ENCODE measurements around the gene NAIF1.
"Not testable (repeated sequence)": the region's sequence is repeated elsewhere in the genome, so short reads cannot be mapped to it uniquely, and the experiment has no call there.

NAIF1 gene

DNA sequence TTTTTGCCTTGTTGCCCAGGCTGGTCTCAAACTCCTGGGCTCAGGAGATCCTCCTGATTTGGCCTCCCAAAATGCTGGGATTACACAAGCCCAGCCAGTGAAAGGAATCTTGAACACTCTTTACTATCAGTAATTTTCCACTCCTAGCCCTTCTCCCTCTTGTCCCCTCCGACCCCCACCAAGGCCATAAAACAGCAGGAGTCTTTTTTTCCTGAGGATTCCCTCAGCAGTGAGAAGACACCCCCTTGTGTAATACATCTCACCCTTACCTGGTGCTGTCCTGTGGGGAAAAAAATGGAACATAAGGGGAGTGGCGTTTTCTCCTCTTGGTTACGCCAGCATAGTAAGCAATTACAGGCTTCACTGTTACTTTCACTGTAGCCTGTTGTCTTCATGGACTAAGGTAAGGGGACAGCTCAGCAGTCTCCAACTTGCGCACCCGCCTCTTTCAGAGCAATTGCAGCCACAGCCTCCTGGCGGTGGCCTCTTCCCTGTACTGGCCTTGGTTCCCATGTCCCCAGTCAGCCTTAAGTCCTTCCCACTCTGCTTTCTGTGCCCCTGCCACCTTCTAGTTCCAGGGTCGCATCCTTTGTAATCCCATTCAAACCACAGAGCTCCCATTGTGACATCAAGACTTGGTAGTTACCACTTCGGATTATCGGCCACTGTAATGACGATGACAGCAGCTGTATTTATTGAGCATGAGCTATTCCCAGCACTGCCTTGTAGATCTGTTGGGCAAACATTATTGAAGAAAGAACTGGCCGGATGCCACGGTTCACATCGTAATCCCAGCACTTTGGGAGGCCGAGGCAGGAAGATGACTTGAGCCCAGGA is 10.0 kb downstream of the NAIF1 start:
- DNase-seq = no peak

DNA sequence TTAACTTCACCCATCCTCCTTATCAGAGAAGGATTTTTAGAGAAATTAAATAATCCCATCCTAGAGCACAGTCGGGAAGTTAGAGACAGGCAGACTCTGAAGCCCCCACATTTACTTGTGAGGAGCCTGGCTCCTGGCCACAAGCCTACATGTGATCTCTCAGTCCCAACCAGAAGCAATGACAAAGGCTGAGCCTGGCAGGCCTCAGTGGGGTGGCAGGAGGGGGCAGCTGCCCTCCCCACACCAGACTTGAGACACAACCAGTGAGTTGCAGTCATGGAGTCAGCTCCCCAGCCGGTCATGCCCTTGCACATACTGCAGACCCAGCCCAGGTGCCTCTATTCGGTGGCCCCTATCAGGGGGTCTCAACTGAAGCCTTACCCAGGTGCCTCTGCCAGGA is 11.0 kb downstream of the NAIF1 start:
- no peak for DNase-seq

DNA sequence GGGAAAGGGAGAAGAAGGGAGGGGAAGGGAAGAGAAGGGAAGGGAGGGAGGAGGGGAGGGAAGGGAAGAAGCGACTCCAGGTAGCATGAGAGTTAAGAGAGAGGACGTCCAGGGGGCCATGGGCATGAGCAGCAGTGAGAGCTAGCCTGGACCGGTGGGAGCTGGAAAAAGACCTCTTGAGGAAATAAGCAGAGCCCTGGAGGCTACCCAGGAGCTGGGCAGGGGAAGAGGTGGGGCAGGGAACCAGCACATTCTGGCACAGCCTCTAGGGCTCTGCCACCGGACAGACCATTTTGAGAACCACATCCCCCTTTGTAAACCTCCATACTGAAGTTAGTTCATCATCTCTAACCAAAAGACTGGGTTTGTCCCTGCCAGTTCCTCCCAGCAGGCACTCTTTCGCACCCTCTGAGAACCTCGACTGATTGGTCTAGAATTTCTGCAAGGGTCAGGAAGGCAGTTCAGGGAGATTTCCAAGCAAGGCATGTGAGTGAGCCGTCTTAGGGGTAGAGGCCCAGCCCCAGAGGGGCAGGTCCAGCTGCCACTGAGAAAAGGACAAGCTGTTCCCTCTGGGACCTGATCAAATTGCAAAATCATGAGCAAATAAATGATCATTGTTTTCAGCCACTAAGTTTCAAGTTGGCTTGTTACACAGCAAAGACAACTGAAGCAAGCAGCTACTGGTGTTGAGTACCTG is 11.6 kb downstream of the NAIF1 start:
- no peak for DNase-seq

DNA sequence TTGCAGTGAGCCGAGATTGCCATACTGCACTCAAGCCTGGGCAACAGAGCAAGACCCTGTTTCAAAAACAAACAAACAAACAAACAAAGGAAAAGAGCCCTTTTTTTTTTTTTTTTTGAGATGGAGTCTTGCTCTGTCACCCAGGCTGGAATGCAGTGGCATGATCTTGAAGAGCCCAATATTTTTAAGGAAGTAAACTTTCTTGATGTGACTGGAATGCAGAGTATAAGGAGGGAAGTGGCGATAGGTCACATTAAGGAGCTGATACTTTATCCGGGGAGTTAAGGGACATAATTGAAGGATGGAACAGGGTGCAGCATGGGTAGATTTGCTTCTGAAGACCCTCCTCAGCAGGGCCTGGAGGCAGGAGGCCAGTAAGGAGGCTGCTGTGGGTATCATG is 13.0 kb downstream of the NAIF1 start:
- no peak for DNase-seq

DNA sequence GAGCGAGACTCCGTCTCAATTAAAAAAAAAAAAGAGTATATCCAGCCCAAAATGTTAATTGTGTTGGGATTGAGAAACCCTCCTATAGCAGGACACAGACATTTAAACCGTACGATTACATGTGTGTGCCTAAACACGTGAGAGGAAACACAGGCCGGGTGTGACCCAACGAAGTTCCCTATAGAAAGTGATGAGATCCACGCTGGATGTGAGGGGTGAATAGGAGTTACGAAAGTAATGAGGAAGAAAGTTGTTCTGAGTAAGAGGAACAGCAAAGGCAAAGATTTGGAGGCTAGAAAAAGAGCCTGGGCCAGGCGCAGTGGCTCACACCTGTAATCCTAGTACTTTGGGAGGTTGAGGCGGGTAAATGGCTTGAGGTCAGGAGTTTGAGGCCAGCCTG is 13.6 kb downstream of the NAIF1 start:
- DNase-seq = peak; percentile 73

DNA sequence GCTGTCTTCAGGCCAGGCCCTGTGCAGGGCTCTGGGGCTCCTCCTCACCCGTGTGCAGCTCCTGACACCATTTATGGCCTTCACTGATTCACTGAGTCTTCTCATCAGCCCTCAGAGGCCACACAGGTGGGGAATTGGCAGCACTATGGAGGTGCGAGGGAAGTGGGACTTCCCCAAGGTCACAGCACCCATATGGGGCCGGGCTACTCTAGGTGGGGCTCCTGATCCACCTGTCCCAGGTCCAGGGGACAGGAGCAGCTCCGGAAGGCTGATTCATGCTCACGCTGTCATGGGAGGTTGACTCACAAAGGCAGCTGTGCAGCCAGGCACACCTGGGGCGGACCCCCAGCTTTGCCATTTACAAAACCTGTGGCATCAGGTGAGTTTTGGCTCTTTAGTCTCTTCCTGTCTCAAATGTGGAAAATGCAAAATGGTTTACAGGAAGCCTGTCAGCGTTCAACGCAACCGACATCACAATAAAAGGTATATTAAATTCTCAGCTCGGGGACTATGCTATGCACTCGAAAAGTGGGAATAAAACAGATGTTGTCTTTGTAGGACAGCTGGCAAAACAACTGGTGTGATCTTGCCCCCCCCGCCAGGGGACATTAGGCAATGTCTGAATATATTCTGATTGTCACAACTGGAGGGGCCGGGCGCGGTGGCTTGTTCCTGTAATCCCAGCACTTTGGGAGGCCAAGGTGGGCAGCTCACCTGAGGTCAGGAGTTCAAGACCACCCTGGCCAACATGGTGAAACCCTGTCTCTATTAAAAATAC is 15.0 kb downstream of the NAIF1 start:
- DNase-seq = no peak

DNA sequence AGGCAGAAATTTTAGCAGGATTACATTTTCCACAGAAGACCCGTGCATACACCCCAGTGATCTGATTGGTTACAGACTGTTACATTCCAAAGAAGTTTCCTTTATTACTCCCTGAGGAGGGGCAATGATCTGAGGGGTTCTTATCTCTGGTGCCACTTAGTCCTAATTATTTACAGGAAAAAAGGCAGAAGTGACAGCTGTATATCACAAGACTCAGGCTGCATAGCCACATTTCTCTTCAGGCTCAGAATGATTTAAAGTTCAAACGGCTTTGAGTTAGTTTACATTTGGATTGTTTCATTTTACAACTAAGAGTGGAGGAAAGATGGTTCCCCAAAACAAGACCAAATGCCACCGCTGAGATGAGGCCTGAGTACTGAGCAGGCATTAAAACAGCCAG is 17.3 kb downstream of the NAIF1 start:
- no peak for DNase-seq

DNA sequence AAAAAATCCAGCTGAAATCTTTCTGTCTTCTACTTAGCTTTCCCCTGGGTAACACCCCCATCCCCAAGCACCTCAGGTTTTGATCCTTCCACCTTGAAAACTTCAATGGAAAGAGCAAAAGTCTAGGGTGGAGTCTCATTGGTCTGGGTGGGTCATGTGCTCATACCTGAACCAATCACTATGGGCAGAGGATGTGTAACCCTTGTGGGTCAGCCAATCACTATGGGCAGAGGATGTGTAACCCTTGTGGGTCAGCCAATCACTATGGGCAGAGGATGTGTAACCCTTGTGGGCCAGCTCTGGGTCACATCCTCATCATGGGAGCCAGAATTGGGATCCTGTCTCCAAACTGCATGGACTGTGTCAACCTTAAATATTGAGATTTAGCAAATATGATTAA is 18.5 kb downstream of the NAIF1 start:
- no peak for DNase-seq

DNA sequence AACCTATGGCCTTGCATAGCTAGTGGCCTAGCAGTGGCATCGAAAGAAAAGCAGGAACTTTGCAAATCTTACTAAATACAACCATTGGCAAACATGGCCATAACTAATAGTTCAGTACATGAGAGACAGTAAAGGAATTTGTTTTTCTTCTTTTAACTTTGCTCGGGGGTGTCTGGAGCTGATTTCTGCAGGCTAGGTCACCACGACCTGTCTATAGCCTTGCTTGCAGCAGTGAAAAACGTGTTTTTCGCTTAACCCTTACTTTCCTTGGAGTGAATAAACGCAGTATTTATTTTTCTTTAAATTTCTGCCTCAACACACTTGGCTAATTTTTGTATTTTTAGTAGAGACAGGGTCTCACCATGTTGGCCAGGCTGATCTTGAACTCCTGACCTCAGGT is 19.9 kb downstream of the NAIF1 start:
- DNase-seq = no peak

DNA sequence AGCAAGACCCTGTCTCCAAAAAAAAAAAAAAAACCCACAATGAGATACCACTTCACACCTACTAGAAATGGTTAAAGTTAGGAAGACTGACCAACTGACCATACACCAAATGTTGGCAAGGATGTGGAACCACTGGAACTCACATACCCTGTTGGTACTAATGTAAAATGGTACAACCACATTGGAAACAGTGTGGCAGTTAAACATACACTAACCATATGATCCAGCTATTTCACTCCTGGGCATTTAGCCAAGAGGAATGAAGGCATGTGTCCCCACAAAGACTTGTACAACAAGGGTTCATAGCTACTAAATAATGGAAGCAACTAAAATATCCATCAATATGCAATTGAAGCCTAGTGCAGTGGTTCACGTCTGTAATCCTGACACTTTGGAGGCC is 21.3 kb downstream of the NAIF1 start:
- no peak for DNase-seq

DNA sequence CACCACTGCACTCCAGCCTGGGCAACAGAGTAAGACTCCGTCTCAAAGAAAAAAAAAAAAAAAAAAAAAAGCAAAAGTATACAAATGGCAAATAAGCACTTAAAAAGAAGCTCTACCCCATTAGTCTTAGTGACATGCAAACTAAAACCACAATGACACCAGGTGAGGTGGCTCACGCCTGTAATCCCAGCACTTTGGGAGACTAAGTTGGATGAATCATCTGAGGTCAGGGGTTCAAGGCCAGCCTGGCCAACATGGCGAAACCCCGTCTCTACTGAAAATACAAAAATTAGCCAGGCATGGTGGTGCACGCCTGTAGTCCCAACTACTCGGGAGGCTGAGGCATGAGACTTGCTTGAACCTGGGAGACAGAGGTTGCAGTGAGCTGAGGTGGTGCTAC is 21.7 kb downstream of the NAIF1 start:
- DNase-seq = not testable (repeated sequence)

DNA sequence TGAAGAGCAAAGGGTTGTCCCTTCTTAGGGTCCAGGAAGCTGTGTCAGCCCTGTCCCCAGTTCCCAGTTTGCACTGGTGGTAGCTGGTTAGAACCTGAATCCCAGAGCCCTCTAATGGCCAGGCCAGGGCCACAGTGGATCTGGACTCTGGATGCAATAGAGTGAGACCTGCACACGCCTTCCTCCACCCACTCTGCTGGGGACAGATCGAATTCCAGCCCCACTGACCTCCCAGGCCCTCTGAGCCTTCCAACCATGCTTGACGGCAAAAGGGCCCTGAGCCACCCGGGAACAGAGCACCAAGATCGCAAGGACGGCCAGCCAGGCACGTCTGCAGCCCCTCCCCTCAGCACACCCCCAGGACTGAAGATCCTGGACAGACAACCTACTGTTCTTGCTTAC is 23.7 kb downstream of the NAIF1 start:
- DNase-seq = no peak

DNA sequence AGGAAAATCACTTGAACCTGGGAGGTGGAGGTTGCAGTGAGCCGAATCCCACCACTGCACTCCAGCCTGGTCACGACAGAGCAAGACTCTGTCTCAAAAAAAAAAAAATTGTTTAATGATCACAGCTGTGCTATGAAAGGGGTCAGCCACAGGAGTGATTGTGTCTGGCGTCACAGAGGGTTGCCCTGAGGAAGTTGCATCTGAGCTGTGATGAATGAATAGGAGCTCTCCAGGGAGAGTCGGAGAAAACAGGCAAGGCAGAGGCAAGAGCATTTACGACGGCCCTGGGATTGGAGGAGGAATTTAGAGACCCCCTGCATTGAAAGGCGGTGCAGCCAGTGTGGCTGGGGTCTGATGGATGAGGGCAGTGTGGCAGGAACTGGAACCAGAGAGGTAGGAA is 25.1 kb downstream of the NAIF1 start:
- no peak for DNase-seq

DNA sequence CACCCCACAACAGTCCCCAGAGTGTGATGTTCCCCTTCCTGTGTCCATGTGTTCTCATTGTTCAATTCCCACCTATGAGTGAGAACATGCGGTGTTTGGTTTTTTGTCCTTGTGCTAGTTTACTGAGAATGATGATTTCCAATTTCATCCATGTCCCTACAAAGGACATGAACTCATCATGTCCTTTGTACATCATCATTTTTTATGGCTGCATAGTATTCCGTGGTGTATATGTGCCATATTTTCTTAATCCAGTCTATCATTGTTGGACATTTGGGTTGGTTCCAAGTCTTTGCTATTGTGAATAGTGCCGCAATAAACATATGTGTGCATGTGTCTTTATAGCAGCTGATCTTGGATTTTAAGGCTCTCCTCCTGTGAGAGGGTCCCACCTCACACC is 26.3 kb downstream of the NAIF1 start:
- not testable (repeated sequence) for DNase-seq

DNA sequence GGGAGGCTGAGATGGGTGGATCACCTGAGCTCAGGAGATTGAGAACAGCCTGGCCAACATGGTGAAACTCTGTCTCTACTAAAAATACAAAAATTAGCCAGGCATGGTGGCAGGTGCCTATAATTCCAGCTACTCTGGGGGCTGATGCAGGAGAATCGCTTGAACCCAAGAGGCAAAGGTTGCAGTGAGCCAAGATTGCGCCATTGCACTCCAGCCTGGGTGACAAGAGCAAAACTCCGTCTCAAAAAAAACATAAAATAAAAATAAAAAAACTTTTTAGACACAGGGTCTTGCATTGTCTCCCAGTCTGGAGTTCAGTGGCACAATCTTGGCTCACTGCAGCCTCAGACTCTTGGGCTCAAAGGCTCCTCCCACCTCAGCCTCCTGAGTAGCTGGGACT is 30.6 kb downstream of the NAIF1 start:
- not testable (repeated sequence) for DNase-seq

DNA sequence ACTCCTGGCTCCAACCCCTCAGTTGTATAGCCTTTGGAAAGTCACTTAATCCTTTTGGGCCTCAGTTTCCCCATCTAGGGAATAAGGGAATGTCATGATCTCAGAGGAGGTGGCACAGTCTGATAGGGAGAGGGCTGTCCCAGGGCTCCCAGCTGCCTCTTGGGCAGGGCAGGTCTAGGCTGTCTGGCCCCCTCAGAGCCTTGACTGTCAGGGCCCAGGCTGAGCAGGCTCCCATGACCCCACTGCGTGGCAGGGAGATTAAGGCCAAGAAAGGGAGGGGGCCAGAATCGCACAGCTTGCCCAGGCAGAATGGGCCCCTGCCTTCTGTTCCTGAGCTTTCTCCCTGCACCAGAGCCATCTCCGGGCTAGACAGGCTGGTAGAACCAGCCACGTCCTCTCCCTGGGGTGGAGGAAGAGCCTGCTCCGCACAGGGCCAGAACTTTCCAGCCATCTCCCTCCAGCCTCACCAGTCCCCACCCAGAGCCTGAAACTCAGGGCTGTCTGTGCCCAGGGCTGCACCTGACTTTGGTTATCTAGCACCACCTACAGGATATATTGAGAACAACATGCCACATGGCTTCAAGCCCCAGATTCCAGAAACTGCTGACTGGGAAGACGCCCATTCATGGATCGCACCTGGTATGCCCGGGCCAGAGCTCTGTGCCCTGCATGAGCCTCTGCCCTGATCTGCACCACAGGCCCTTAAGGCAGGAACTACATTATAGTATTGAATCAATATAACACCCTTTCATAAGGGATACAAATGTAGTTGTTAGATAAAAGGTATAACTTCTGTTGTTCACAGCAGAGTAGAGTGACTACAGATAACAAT is 32.1 kb downstream of the NAIF1 start:
- DNase-seq = no peak

DNA sequence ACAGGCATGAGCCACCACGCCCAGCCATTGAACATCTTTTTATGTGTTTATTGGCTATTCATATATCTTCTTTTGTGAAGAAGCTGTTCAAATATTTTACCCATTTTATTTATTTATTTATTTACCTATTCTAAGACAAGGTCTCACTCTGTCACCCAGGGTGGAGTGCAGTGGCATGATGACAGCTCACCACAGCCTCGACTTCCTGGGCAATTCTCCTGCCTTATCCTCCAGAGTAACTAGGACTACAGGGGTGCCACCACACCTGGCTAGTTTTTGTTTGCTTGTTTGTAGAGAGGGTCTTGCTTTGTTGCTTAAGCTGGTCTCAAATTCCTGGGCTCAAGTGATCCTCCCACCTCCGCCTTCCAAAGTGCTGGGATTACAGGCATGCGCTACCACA is 33.5 kb downstream of the NAIF1 start:
- no peak for DNase-seq

DNA sequence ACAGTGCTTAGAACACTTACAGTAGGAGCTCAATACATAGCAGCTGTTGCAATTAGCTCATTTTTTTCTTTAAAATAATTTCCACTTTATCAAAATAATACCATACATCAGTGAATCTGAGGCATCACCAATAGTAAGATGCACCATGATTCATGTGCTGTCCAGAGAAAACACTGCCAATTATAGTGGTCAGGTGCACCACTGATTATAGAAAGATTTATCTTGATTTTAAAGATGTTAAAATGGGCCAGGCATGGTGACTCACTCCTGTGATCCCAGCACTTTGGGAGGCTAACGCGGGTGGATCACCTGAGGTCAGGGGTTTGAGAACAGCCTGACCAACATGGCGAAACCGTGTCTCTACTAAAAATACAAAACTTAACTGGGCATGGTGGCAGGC is 39.4 kb downstream of the NAIF1 start:
- no peak for DNase-seq

DNA sequence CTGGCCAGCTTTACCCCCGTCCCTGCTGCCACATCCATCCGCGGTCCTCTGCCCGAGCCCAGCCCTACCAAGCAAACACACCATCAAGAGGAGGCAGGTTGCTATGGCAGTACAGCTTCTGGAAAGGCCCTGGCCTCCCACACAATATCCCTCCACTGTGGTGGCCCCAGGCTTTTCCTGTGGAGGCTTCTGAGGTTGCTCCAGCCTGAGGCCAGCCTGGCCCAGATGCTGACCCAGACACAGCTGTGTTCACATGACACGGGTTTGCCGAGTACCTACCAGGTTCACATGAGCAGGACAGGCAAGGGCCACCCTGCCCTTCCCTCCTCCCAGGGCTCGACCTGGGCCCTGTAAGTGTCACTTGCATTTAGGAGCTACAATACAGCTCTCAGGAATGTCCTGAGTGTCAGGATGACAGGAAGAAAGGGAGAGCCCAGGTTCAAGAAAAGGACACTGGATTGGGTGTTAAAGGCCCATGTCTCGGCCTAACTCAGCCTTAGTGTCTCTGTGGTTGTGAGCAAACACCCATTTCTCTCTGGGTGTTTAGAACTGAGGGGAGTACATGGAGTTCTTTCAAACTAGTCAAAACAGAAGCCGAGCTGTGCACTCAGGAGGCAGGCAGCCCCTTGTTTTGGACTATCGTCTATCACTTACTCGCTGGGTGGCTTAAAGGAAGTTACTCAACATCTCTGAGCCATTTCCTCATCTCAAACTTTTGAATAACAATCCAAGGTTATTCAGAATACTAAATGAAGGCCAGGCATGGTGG is 40.2 kb downstream of the NAIF1 start:
- DNase-seq = no peak

DNA sequence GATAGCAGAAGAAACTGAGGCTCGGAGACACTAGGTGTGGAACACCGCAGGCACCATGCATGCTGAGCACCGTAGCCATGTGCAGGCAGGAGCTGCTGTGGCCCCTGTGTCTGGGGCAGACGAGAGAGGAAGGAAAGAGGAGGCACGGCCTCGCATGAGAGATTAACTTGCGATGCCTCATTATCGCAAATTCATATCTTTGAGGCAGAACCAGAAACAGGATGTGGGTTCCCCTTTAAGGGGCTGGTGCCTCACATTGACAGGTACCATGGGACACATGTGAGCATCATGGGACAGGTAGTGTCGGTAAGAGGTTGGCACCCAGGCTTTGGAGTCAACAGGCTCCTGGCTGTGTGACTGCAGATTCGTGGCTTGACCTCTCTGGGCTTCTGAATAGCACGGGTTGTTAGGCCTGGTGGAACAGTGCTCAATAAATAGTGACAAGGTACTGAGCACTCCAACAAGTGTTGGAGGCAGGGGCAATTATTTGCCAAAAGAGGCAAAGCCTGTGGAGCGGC is 40.8 kb downstream of the NAIF1 start:
- DNase-seq = no peak

DNA sequence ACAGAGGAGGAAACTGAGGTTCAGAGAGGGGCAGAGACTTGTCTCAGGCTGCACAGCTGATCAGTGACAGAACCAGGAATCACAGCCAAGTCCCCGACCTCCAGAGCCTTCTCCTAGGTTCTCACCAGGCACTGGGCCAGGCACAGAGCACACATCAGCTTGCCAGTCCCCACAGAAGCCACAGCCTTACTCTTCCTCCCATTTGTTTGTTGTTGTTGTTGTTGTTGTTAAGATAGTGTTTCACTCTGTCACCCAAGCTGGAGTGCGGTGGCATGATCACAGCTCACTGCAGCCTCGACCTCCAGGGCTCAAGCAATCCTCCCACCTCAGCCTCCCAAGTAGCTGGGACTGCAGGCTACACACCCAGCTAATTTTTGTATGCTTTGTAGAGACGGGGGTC is 41.4 kb downstream of the NAIF1 start:
- DNase-seq = no peak

DNA sequence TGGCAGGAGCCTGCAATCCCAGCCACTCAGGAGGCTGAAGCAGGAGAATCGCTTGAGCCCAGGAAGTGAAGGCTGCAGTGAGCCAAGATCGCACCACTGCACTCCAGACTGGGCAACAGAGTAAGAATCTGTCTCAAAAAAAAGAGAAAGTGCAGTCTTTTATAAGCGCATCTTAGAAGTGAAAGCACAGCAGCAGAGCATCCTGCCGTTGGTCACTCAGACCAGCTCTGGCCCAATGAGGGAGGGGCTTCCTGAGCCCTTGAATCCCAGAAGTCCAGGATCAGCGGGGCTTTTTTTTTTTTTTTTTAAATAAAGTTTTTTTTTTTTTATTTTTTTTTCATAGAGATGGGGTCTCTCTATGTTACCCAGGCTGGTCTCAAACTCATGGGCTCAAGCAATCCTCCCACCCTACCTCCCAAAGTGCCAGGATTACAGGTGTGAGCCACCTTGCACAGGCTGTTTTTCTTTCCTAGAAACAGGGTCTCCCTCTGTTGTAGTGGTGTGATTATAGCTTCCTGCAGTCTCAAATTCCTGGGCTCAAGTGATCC is 42.3 kb downstream of the NAIF1 start:
- DNase-seq = no peak
